ENCODE results near the gene PBX4.

The PBX4 gene

DNA sequence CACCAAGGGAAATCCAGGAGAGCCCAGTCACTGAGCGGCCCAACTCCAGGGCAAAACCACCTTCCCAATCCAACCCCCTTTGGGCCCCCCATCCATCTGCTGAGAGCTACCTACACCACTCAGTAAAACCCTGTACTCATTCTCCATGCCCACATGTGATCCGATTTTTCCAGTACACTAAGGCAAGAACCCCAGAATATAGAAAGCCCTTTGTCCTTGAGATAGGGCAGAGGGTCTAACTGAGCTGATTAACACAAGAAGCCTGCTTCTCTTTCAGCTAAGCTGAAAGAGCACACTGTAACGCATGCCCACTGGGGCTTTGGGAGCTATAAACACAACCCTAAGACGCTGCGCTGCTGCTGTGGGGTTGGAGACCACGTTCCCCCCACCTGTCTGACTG is 36.0 kb downstream of the PBX4 start:
- no peak for DNase-seq (ENCODE audit: low read depth in 1 of 2, low spot score in 1 of 2)
- TF ChIP-seq POLR2AphosphoS5 (IDR thresholded peaks at IDR 0.05; ENCODE audit: low read depth), result no peak
- TF ChIP-seq, protein P1, sequence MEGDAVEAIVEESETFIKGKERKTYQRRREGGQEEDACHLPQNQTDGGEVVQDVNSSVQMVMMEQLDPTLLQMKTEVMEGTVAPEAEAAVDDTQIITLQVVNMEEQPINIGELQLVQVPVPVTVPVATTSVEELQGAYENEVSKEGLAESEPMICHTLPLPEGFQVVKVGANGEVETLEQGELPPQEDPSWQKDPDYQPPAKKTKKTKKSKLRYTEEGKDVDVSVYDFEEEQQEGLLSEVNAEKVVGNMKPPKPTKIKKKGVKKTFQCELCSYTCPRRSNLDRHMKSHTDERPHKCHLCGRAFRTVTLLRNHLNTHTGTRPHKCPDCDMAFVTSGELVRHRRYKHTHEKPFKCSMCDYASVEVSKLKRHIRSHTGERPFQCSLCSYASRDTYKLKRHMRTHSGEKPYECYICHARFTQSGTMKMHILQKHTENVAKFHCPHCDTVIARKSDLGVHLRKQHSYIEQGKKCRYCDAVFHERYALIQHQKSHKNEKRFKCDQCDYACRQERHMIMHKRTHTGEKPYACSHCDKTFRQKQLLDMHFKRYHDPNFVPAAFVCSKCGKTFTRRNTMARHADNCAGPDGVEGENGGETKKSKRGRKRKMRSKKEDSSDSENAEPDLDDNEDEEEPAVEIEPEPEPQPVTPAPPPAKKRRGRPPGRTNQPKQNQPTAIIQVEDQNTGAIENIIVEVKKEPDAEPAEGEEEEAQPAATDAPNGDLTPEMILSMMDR (IDR thresholded peaks at IDR 0.05; ENCODE audit: insufficient read depth, low read length), result no peak
- TF ChIP-seq, protein P2, sequence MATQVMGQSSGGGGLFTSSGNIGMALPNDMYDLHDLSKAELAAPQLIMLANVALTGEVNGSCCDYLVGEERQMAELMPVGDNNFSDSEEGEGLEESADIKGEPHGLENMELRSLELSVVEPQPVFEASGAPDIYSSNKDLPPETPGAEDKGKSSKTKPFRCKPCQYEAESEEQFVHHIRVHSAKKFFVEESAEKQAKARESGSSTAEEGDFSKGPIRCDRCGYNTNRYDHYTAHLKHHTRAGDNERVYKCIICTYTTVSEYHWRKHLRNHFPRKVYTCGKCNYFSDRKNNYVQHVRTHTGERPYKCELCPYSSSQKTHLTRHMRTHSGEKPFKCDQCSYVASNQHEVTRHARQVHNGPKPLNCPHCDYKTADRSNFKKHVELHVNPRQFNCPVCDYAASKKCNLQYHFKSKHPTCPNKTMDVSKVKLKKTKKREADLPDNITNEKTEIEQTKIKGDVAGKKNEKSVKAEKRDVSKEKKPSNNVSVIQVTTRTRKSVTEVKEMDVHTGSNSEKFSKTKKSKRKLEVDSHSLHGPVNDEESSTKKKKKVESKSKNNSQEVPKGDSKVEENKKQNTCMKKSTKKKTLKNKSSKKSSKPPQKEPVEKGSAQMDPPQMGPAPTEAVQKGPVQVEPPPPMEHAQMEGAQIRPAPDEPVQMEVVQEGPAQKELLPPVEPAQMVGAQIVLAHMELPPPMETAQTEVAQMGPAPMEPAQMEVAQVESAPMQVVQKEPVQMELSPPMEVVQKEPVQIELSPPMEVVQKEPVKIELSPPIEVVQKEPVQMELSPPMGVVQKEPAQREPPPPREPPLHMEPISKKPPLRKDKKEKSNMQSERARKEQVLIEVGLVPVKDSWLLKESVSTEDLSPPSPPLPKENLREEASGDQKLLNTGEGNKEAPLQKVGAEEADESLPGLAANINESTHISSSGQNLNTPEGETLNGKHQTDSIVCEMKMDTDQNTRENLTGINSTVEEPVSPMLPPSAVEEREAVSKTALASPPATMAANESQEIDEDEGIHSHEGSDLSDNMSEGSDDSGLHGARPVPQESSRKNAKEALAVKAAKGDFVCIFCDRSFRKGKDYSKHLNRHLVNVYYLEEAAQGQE (IDR thresholded peaks at IDR 0.05; ENCODE audit: insufficient replicate concordance, low read depth), result no peak
- TF ChIP-seq GABPA (IDR thresholded peaks at IDR 0.05; ENCODE audit: low read depth), result no peak
- TF ChIP-seq SPI1 (IDR thresholded peaks at IDR 0.05; ENCODE audit: borderline replicate concordance, low read depth), result no peak
- no peak overlapping the region for H3K4me3 ChIP-seq (replicated peaks; ENCODE audit: insufficient read depth, low read length)
- H3K27ac ChIP-seq (replicated peaks), result no peak overlapping the region
- H3K27me3 ChIP-seq (ENCODE audit: insufficient read depth, poor library complexity, severe bottlenecking), result no peaks in the 10 kb centered on the region

DNA sequence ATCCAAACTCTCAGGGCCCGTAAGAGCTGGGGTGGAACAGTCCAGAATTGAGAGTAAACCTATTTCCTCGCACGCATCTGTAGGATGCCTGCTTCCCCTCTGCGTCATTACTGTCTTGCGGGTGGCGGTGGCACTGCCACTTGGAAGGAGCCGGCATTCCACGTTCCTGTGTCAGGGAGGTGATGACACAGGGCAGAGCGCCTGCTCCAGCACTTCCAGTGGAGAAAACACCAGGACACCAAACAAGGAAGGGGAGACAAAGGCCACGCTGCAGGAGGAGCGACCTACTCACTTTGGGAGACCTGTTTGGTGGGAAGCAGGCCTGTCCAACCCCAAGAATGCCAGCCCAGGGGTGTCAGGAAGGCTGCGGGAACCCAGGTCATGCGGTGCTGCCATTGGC is 37.1 kb downstream of the PBX4 start:
- TF ChIP-seq, protein P2 (IDR thresholded peaks at IDR 0.05; ENCODE audit: insufficient replicate concordance, low read depth), result no peak
- no peak for TF ChIP-seq POLR2AphosphoS5 (IDR thresholded peaks at IDR 0.05; ENCODE audit: low read depth)
- TF ChIP-seq GABPA (IDR thresholded peaks at IDR 0.05; ENCODE audit: low read depth), result no peak
- no peak for TF ChIP-seq SPI1 (IDR thresholded peaks at IDR 0.05; ENCODE audit: borderline replicate concordance, low read depth)
- TF ChIP-seq, protein P1 (IDR thresholded peaks at IDR 0.05; ENCODE audit: insufficient read depth, low read length), result no peak
- H3K27me3 ChIP-seq (ENCODE audit: insufficient read depth, poor library complexity, severe bottlenecking), result no peaks in the 10 kb centered on the region
- no peak overlapping the region for H3K27ac ChIP-seq (replicated peaks)
- DNase-seq (ENCODE audit: low read depth in 1 of 2, low spot score in 1 of 2), result no peak
- H3K4me3 ChIP-seq (replicated peaks; ENCODE audit: insufficient read depth, low read length), result no peak overlapping the region

DNA sequence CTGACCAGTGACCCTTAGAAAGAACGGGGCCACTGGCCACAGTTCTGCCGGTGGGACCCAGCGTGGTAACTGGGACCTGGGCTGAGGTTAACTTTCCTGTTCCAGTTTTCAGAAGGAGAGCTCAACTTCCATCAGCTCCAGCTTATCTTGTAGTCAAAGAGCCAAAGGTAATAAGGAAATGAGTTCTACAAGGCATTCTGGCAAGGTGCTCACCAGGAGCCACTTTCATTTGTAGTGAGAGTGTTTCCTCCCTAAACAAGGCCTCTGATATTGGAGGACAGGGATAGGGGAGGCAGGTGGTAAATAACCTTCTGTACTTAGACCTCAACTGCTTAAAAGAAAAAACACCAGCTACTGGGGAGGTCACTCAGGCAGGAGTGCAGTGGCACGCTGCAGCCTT is 38.1 kb downstream of the PBX4 start:
- DNase-seq (ENCODE audit: low read depth in 1 of 2, low spot score in 1 of 2), result no peak
- Histone ChIP-seq H3K27me3 (ENCODE audit: insufficient read depth, poor library complexity, severe bottlenecking) (no peaks in the 10 kb centered on the region), H3K27ac (replicated peaks) (no peak overlapping the region), H3K4me3 (replicated peaks; ENCODE audit: insufficient read depth, low read length) (no peak overlapping the region)
- TF ChIP-seq GABPA (IDR thresholded peaks at IDR 0.05; ENCODE audit: low read depth), result no peak
- no peak for TF ChIP-seq POLR2AphosphoS5 (IDR thresholded peaks at IDR 0.05; ENCODE audit: low read depth)
- TF ChIP-seq, protein P1 (IDR thresholded peaks at IDR 0.05; ENCODE audit: insufficient read depth, low read length), result no peak
- TF ChIP-seq, protein P2 (IDR thresholded peaks at IDR 0.05; ENCODE audit: insufficient replicate concordance, low read depth), result no peak
- TF ChIP-seq SPI1 (IDR thresholded peaks at IDR 0.05; ENCODE audit: borderline replicate concordance, low read depth), result no peak
